Caki2 (cell line): ENCODE results near the gene GHITM. TPM values are rescaled to one million over a fixed set of nuclear protein-coding genes. Genes with fewer than 3 reads are reported as not detected.
A peak's percentile ranks its signal among the peaks of the same experiment; 100 is the strongest.
"Not testable (repeated sequence)": the region's sequence is repeated elsewhere in the genome, so short reads cannot be mapped to it uniquely, and the experiment has no call there.

Experiments
- DNase-seq: peaks from one replicate; pipeline ENCODE4 v3.0.0-alpha.2; 2015; ENCODE audit warnings: low read depth
- in situ Hi-C: cut with HindIII; loops from 2 replicates; pipeline ENCODE4 v1.10.0; 2016; ENCODE audit warnings: low sequenced_read_pairs, low pct_unique_long_range_greater_than_20kb, mixed read lengths
- total RNA-seq: library from RNA; depleted of rRNA; stranded (reverse); fragments of >200 nt; shearing (Covaris generic); gene quantifications from 2 replicates; pipeline ENCODE4 v1.2.3, GENCODE V29; 2014; ENCODE audit warnings: low replicate concordance

The GHITM gene
- total RNA-seq, 1 experiment from 2014 or later: 205 TPM

DNA sequence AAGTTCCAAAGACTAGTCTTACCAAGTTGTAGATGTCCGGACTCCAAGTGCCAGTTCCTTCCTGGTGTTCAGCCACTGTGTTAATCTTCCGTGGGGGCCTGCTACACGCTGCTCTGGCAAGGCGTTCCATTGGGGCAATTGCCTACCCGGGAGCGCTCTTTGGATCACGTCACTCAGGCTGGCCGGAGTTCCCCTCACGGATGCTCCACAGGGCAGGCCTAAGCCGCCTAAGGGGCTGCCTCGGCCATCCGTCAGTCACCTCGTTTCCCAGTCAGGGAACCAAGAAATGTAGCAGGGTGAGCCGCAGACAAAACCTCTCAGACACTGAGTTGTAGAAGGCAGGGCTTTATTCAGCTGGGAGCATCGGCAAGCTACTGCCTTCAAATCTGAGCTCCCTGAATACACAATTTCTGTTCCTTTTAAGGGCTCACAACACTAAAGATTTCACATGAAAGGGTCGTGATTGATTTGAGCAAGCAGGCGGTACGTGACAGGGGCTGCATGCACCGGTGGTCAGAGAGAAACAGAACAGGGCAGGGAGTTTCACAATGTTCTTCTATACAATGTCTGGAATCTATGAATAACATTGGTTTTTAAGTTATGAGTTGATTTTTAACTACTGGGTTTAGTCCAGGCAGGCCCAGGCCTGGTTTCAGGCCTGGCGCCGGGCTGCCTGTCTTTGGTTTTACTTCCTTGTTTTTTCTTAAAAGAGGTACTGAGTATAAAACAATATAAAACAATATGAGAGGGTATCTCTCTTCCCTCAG, 32.6 kb downstream of the GHITM start:
- DNase-seq: peak; percentile 76
- in situ Hi-C loops: not testable (repeated sequence)

DNA sequence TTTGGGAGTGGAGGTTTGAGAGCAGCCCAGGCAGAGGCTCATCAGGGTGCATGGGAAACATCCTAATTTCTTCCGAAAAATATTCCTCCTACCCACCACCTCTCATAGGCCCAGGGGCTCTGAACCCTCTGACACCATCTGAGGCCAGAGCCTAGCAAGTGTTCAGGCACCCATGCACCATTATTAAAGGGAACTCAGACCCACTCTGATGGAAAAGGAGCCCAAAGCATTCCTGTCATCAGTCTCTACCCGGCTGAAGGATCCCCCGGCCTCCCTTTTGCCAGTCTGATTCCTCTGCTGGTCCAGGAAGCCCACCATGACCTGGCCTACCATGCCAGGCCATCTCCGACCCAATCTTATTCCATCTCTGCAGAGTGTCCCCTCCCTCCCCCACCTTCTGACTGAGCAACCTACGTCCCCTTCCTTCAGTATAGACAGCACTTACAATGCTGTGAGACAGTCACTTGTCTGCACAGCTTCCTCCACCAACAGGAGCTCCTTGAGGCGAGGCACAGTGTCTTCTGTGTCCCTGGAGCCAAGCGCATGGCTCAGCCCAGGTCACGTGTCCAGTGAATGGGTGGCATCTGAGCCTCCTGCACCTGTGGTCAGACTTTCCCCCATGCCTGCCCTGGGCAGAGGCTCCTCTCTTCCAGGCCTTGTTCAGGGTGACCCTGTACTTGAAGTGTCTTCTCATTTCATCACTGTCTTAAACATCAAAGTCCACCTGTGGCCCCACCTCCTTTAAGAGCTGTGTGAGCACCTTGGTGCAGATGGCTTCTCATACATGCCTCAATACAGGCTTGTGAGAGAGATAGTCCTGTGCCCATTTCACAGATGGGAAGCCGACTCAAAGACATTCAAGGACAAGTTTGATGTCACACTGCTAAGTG, 33.4 kb downstream of the GHITM start:
- DNase-seq: peak; percentile 34
- in situ Hi-C loops: no loop called here

DNA sequence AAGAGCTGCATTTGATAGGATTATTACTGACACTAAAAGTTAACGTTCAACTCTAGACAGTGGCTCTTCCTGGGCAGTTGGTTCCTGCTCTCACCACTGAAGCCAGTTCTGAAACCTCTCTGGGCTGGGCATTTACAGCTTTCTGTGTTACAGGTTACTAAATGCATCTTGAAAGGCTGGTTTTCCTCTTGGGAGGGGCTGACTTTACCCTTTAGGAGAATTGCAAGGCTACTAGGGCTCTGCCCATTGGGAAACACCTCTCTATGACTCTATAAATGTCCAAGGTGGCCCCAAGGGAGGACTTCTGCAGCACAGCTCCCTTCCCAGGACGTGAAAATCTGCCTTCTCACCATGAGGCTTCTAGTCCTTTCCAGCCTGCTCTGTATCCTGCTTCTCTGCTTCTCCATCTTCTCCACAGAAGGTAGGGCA, 34.2 kb downstream of the GHITM start, which contains the start of gene GPR15LG:
Gene GPR15LG (plus strand): TSS at position 301 of the 429 bp plus-strand sequence. CDS start 51 bp downstream, at position 352.
- in situ Hi-C loops: no loop called here

DNA sequence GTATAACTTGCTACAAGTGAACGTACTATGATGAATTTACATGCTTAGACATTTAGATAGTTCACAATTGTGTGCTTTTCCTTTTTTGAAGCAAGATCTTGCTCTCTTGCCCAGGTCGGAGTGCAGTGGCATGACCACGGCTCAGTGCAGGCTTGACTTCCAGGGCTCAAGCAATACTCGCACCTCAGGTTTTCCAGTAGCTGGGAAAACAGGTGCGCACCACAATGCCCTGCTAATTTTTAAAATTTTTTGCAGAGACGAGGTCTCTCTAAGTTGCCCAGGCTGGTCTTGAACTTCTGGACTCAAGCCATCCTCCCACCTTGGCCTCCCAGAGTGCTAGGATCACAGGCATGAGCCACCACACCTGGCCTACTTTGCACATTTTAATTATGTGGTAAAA, 36.1 kb downstream of the GHITM start:
- no peak for DNase-seq
- in situ Hi-C loops: no loop called here

More for the DNA sequence above, 34.2 kb downstream of the GHITM start, which contains the start of gene GPR15LG:
- no peak for DNase-seq

DNA sequence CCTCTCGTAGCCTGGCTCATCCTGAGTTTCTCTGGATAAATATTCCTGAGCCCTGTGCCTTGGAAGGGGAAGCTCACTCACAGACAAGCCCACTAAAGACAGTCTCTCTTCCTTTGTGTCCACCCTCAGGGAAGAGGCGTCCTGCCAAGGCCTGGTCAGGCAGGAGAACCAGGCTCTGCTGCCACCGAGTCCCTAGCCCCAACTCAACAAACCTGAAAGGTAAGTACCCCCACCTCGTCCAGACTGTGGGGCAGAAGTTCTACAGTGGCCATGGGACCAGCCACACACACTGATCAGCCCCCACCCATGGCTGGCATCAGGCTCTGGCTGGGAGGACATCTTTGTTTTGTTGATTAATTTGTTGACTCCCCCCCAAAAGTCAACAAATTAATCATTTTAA, 37.0 kb downstream of the GHITM start:
- in situ Hi-C loops: no loop called here
- no peak for DNase-seq

DNA sequence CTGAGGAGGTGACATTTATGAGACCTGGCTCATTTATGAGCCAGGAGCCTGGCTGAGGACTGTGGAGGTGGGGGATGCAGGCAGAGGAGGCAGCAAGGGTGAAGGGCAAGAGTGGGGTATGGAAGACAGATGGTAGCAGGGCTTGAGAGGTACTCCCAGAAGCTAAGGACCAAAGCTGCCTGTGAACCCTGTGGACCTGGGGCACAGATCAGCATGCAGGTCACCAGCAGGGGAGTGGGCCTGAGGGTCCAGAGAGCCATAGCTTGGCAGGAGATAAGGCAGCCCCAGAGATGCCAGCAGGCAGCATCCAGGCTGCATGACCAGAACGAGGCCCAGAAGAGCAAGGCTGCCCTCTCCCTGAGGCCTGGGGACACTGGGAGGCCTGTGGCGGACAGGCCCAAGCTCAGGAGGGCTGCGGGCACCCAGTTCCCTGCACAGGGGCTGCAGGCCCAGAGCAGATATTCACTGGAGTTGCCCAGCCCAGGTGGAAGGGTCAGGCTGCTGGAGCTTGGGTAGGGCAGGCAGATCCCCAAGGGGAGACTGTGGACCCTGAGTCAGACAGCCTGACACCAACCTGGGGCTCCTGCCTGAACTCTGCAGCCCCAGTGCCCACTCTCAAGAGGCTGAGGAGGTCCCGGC, 37.6 kb downstream of the GHITM start:
- in situ Hi-C loops: no loop called here
- DNase-seq: no peak

DNA sequence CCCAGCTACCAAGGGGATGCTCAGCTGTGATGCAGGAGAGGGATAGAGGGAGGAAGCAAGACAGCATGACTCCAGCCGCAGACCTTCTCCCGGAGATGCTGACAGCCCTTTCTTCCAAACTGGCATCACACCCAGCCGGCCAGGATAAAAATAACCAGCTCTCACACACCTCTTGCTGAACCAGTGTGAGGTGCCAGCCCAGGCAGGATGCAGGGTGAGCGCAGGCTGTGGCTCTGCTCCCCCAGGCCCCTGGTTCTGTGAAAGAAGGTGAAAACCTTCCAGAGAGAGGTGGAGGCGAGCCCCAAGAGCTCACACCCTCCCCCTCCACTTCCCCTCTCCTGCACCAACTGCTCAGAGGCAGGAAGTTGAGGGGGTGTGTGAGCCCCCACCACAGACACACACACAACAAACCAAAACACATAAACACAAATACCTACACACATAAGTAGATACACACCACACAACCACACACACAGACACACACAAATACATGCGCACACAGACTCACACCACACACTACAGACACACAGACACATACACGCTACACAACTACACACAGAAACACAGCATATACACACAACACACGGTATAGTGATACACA, 38.3 kb downstream of the GHITM start:
- in situ Hi-C loops: no loop called here

DNA sequence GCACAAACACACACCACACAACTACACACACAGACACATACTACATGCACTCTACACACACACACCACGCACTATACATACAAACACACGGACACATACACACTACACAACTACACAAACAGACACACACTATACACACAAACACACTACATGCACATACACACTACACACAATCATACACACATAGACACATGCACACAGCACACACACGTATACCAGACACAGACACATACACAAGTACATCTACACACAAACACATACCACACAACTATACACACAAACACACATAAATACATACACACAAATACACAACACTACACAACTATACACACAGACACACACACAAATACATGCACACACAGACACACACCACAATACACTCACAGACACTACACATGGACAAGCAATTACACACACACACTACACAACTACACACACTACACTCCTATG, 38.9 kb downstream of the GHITM start:
- DNase-seq: no peak
- in situ Hi-C loops: no loop called here

More for the DNA sequence above, 38.3 kb downstream of the GHITM start:
- no peak for DNase-seq

DNA sequence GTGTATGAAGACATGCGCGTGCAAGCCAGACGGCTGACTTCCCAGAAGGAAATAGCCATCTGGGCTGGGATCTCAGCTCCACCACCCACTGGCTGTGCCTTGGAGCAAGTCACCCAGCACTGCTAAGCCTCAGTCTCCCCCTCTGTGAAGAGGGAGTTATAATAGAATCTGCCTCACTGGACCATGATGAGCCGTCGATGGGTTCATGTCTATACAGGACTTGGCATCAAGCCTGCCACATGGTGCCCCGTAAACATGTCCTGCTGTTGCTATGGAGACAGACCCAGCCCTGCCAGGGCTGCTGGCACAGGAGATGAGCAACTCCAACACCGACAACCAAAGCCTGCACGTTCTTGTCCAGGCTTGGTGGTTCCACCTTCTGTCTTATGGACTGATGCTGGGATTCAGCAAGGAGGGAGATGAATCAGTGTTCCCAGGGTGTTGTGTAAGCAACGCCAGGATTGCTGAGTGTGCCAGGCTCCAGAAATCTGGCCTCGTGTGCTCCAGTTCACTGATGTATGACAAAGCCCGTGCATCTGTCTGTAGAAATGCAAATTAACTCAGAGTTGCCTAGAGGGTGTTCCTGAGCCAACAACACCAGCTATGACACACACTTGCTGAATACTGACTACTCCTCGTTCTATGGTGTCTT, 39.9 kb downstream of the GHITM start:
- DNase-seq: peak; percentile 95
- in situ Hi-C loops: no loop called here

DNA sequence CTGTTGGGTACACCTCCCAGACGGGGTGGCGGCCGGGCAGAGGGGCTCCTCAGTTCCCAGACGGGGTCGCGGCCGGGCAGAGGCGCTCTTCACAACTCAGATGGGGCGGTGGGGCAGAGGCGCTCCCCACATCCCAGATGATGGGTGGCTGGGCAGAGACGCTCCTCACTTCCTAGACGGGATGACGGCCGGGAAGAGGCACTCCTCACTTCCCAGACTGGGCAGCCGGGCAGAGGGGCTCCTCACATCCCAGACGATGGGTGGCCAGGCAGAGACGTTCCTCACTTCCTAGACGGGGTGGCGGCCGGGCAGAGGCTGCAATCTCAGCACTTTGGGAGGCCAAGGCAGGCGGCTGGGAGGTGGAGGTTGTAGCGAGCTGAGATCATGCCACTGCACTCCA, 41.1 kb downstream of the GHITM start:
- in situ Hi-C loops, DNase-seq: not testable (repeated sequence)

DNA sequence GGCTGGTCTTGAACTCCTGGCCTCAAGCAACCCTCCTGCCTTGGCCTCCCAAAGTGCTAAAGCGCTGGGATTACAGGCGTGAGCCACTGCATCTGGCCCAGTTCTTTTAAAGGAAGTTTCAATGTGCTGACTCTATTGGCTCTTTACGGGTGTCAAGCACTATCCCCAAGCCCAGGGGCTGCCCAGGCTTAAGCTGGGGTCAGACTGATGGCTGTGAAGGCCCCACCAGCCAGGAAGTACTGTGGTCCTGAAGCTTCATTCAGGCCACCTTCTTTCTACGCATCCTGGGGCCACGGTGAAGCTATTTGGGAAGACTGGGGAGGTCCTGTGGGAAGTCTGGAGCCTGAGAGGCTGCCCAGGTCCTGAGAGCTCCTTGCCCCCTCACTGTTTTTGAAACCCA, 42.3 kb downstream of the GHITM start:
- no peak for DNase-seq
- in situ Hi-C loops: no loop called here

DNA sequence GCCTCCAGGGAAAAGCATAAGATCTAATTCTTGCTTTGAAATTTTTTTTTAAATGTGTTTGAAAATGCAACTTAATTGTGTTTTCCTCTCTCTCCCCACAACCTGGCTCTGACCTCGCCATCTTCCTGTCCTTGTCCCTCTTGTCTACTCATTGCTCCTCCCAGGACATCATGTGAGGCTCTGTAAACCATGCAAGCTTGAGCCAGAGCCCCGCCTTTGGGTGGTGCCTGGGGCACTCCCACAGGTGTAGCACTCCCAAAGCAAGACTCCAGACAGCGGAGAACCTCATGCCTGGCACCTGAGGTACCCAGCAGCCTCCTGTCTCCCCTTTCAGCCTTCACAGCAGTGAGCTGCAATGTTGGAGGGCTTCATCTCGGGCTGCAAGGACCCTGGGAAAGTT, 45.2 kb downstream of the GHITM start:
- in situ Hi-C loops: no loop called here
- DNase-seq: no peak

DNA sequence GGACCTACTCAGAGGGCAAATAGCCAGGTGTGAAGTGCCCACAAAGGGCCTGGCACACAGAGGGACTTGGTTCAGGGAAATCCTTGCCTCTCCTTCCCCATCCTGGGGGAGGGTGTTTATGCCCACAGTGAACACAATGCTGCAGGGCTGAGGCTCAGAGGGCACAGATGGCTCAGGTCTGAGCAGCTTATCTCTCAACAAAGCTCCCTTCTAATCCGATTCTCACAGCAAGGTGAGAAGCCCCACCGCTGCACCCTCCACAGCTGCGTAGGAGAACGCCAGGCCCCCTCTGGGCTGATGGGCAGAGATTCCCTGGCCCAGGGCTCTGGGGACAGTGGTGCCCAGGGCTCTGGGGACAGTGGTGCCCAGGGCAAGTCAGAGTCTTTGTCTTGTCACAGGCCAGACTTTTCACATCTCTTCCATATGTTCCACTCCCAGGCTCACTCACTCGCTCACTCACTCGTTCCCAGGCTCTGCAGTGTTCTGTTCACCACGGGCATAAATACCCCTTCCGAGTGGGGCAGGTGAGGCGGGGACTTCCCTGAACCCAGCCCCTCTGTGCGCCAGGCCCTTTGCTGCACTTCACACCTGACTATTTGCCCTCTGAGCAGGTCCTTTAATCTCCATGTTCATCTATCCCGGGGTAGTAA, 46.3 kb downstream of the GHITM start:
- in situ Hi-C loops: no loop called here
- DNase-seq: no peak

DNA sequence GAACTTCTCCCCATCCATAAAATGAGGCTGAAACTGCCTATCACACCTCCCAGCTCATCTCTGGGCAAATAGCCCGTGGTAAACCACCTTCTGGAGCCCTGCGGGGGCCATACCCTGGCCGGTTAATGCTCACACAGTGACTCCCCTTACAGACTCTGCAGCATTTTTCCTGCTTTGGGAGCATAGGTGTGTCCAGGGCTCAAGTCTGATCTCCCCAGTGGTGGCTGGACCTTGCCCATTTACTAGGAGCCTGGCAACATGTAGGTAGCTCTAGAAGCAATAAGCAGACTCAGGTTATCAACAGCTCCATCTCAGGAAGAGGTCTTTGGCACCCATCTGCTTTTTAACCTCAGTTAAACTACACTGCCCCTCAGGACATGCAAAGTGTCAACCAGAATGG, 49.5 kb downstream of the GHITM start:
- DNase-seq: no peak
- in situ Hi-C loops: no loop called here

DNA sequence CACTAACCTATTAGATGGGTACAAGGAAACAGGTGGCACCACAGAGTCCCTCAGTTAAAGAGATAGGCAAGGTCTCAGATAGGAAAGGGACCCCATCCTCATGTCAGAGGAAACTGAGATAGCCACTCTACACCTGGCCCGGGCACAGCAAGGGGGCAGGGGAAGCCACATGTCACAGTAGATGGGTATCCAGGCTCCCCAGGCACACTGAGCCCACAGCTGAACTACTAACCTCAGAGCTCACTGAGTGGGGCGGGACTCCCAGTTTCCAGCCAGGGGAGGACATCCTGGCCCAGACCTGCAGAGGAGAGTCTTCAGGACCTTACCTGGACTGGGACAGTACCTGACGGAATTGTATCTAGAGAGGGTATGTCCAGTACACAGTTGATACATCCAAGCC, 51.3 kb downstream of the GHITM start:
- in situ Hi-C loops: no loop called here

DNA sequence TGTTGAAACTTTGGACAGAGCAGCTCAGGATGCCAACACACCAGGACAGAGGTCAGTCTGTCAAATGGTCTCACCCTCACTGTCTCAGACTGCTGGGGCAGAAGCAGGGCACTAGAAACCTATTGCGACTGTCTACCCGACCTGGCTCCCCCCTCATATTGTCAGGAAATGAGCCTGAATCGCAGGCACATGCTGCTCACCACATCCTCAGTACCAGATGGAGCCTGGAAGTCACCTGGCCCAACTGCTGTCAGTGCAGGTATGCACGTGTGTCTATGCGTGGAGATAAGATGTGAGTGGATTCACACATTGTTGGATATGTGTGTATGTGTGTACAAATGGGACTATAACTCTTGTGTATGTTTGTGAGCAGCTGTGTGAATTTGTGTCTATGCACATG, 51.8 kb downstream of the GHITM start:
- no peak for DNase-seq
- in situ Hi-C loops: no loop called here

More for the DNA sequence above, 51.3 kb downstream of the GHITM start:
- DNase-seq: no peak

DNA sequence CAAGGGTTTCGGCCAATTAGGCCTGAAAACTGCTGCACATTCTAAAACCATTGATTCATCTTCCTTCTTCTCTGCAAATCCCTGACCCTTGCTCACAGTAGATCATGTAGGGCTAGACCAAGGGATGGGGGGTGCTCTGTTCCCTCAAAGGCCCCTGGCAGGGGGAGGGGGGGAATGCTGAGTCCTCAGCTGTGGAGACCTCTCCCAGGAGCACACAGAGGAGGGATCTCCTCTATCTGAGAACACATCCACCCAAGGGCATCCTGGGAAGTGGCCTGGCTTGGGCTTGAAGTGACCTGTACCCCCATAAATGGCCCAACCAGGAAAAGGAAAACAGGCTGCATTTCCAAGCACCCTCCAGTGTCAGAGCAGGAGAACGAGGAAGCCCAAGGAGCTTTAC, 54.0 kb downstream of the GHITM start:
- in situ Hi-C loops: no loop called here
- no peak for DNase-seq
